Activated CD4-positive, alpha-beta T cell treated with anti-CD3 and anti-CD28 coated beads, Interleukin-2, amount 50 U/mL, for 48 hours (primary cell): ENCODE data around the gene GPANK1.
"Not testable (repeated sequence)": the region's sequence is repeated elsewhere in the genome, so short reads cannot be mapped to it uniquely, and the experiment has no call there.

Source experiments
- DNase-seq, 2 experiments: peaks; one replicate each; pipeline ENCODE4 v3.0.0-alpha.2; 2020

The GPANK1 gene

DNA sequence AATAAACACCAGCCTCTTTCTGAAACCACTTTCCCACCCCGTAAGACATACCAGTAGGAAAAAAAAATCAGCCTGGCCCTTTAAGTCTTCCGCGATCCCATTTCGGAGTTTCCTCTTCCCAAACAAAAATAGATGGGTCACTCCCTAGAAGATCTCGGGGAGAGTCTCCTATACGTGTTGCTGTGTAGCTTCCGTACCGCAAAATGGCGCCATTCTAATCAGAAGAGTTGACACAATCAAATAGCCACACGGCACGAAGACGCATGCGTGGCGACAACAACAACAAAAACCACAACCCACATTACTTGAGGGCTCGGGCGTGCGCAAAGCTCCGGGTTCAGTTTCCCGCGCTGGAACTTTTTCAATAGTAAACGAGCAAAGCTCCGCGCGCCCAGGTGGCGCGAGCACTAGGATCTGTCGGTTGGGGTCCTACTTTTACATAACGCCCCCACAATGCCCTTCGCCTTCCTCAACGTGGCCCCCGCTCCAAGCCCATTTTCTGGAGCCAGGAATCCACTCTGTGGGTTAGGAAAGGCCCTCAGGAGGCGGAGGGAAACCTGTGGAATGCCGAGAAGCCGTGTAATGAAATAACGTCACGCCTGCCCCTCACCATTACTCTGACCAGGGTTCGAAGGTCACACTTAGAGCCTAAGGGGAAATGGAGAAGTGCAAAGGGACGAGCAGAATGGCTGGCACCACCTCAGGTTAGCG lies at the start of gene GPANK1:
Gene GPANK1 (minus strand): TSS at position 208 of the 711 bp plus-strand sequence. CDS start 519 bp downstream, outside the sequence.
- peak; percentile 88 to 91 for DNase-seq

DNA sequence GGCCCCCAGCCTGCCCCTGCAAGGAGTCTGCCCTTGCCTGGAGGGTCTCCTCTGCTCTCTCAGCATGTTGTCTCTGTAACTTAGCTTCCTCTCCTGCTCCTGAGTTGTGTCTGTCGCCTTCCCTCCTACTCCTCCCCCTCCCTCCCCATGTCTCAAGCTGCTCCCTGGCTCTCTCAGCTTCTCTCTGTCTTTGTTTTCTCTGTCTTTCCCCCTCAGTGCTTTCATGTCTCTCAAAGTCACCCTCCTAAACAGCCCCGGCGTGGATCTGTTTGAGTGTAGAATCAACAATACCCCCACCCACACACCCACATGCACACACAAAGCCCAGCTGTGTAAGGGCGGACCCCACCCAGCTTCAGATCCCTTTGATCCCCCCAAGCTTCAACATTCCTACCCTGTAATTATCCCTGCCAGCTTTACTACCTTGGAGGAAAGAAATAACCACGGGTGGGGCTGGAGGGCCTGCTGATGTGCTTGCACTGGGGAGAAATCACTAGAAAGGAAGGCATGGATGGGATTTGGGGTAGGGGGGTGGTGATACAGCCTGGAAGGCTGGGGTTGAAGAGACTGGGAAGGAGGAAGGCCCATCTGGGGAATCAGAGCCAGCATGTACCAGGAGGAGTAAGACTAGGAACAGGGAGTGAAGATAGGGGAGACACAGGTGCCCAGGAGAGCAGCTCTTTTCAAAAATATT lies 49.3 kb upstream of the GPANK1 start:
- DNase-seq, result no peak

DNA sequence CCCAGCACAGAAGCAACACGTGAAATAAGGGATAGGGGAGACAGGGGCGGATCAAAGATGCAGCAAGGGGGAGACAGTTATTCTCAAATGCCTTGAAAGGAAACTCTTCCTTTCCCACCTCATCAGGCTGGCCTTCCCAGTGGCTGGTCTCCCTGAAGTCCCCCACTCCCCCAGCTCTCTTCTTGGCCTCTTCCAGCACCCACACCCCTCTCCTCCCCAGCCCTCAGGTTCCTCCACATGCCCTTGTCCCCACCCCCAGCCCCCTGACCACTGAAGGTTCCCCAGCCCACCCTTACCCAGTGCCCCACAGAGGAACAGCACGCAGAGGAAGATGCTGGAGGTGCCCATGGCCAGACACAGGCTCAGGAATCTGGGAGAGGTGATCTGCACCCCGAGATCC lies 48.7 kb upstream of the GPANK1 start:
- no peak for DNase-seq

DNA sequence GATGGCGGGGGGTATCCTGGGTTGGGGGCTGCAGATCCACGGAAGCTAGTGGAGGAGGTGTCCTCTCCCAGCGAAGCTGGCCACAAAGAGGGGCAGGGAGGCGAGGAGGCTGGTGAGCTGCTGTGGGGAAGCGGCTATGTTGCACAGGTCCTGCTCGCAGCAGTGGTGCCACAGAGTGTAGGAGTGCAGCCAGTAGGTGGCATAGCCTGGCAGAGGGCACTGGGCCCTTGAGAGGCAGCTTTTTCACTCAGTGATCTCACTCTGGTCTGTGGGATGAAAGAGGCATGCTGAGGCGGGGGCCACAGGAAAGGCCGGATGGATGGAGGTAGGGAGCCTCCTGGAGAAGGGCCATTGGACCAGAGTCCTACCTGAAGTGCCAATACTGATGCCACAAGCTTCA lies 47.5 kb upstream of the GPANK1 start:
- DNase-seq, result no peak

DNA sequence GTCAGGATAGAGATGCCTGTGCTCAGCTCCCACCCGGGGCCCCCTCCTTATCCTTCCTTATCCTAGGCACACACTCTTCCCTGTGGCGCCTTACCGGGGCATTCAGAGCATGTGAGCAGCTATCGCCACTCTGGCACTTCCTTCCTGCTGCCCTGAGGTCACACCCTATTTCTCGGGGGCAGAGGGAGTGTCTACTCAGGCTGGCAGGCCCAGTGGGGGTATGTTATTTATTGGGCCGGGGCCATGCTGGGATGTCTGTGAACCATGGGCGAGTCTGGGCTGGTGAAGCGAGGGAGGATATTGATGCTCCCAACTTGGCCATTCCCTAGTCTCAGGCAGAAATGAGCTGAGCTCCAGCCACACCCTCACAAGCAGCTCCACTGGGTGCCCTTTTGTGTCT lies 46.4 kb upstream of the GPANK1 start:
- no peak for DNase-seq

DNA sequence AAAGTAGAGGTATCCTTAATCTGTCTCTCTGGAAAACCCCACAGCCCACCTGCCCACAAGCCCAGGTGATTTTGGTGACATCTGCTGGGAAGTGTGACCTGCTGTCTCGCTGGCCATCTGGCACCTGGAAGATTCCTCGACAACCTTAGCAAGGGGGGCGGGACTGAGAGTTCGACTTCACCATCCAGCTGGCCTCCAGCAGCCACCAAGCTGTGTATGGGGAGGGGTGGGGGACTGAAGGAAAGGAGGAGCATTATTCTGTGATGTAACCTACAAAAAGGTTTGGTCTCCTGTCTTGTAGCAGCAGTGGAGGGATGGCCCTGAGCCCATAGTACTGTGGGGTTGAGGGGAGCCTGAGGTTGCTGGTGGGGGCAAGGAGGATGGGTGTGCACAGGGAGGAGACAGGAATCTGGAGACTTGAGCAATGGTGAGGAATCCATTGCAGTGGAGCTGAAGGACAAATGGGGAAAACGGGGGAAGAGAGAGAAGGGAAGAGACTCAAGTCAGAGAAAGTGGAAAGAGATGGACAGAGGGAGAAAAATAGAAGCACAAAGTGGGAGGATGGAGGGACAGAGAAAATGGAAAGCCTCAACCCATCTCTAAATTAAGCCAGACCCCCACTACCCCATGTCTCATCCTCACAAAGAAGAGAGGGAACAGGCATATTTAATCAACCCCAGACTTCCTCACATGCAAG lies 45.9 kb upstream of the GPANK1 start:
- no peak for DNase-seq

DNA sequence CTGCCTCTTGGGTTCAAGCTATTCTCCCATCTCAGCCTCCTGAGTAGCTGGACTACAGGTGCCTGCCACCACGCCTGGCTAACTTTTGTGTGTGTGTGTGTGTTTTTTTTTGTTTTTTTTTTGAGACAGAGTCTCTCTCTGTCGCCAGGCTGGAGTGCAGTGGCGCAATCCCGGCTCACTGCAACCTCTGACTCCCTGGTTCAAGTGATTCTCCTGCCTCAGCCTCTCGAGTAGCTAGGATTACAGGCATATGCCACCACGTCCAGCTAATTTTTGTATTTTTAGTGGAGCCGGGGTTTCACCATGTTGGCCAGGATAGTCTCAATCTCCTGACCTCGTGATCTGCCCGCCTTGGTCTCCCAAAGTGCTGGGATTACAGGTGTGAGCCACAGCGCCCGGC lies 44.4 kb upstream of the GPANK1 start:
- not testable (repeated sequence) for DNase-seq

DNA sequence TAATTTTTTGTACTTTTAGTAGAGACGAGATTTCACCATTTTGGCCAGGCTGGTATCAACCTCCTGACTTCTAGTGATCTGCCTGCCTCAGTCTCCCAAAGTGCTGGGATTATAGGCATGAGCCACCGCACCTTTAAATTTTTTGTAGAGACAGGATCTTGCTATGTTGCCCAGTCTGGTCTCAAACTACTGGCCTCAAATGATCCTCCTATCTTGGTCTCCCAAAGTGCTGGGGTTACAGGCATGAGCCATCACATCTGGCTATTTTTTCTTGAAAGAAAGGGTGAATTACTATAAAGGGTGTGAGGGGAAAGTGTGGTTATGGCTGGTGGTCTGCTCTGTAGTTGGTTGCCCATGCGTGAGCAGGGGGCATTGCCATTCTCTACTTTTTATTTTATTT lies 43.4 kb upstream of the GPANK1 start:
- no peak for DNase-seq

DNA sequence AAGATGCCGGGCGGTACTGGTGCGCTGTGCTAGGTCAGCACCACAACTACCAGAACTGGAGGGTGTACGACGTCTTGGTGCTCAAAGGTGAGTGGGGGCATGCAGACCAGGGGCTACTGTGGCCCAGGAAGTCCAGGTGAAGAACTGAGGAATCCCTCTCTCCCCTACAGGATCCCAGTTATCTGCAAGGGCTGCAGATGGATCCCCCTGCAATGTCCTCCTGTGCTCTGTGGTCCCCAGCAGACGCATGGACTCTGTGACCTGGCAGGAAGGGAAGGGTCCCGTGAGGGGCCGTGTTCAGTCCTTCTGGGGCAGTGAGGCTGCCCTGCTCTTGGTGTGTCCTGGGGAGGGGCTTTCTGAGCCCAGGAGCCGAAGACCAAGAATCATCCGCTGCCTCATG lies 42.9 kb upstream of the GPANK1 start:
- DNase-seq, result no peak

DNA sequence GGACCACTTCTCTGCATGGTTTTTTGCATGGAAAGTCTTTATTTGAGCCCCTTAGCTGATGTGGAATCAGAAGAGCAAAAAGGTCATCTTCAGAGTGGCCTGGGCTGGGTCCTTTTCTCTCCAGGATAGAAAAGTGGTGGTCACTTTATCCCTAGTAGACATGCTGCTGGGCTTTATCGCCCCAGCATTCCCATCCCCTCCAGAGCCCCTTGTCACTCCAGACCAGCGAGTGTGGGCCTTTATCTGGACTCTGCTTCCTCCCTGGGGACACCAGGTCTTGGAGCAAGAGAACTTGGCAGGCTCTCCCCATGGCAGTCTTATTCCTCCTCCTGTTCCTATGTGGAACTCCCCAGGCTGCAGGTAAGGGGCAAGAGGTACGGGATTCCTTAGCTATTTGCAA lies 41.8 kb upstream of the GPANK1 start, which contains the start of gene LY6G6F:
Gene LY6G6F (plus strand): TSS at position 268 of the 400 bp plus-strand sequence. CDS start 41 bp downstream, at position 309.
- no peak for DNase-seq

DNA sequence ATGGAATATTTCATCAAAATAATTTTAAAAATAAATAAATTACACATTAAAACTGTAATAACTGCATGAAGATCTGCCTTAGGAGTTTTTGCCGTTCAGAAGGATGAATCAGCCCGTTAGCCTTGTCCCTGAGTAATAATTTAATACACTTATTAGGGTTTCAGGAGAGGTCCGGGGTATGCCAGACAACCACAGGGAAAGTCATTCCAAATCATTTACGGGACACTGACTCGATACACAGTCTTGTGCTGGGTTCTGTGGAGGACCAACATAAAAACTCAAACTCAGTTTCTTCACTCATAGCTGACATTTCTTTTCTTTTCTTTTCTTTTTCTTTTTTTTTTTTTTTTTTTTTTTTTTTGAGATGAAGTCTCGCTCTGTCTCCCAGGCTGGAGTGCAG lies 41.1 kb upstream of the GPANK1 start:
- DNase-seq, result no peak

DNA sequence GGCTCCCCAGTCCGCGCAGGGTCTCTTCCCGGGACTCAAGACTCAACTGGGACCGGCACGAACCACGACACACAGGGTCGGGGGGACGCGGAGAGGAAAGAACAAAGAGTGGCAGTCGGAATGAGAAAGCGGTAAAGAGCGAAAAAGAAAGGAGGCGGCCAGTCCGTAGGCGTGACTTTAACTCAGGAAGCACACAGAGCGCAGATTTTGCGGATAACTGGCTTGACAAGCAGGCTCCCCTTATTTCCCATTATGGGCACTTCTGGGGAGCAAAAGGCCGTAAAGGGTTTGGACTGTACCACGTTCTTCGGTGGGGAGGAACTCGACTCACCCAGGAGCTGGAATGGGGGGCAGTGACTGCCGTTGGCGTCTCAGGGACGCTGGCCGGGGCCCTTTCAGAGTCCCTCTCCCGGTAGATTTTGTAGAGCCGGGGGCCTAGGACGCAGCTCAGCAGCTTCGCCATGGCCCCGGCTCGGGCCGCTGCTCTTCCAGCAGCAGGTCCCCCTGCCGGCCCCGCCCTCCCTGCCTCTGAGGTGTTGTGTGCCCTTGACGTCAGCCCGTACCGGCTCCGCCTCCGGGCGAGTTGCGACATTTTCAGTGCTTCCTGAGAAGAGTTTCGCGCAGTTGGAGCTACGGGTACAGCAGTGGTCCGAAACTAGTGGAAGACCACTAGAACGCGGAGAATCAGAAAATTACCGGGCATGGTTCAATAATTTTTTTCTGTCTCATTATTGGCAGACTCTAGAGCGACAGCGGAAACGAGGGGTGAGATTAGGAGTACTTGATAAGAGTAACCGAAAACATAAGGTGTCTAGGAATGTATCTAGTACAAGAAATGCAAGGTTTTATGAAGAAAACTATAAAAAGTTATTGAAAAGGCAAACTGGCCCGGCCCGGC lies 38.3 kb upstream of the GPANK1 start, which contains the start of gene ABHD16A:
Gene ABHD16A (minus strand): TSS at position 506 of the 898 bp plus-strand sequence. CDS start 43 bp downstream, at position 463.
- DNase-seq, result peak; percentile 98 to 99

DNA sequence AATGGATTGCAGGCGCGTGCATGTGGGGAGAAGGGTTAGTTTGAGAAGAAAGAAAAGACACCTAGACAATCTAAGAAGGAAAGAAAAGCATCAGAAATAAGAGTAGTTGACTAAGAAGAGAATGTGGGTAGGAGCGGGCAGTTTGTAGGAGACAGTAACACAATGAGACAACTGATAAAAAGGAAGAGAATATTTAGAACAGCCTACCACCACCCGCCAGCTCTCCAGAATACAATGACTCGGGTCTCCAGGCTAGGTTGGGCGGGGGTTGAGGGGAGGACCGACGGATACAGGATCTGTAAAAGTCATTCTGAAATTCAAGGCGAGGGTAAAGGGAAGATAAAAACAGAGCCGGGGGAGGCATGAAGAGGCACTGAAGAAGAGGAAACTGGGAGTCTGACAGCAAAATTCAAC lies 37.6 kb upstream of the GPANK1 start:
- DNase-seq, result peak; percentile 44 to 51

DNA sequence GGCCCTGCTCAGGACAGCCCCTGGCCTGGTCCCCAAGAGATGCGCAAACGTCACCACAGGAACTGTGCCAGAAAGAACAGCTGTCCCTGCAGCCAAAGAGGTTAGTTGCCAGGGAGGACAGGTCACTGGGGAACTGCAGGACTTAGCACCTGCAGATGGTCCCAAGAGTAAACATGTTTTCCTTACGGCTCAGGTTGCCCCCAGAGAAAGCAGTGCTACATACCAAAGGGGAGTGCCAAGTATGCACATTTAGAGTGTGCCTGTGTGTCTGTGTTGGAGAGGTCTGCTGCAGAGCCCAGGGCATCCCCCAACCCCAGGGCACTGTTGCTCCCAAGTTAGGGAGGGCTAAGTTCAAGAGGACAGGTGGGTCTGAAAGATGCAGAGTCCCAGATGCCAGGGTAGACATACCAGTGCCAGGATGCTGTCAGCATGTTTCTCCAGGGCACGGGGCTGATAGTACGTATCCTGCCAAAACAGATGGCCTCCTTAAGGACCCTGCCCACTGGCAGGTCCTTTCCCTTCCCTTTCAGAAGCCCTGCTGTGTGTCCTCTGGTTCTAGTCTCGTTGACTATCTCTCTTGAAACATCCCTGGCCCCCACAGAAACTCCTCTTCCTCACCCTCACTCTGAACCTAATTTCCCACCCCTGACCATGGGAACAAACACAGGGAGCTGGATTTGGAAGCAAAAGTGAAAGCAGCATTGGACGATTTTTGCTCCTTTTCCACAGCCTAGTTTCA lies 37.0 kb upstream of the GPANK1 start:
- no peak for DNase-seq

DNA sequence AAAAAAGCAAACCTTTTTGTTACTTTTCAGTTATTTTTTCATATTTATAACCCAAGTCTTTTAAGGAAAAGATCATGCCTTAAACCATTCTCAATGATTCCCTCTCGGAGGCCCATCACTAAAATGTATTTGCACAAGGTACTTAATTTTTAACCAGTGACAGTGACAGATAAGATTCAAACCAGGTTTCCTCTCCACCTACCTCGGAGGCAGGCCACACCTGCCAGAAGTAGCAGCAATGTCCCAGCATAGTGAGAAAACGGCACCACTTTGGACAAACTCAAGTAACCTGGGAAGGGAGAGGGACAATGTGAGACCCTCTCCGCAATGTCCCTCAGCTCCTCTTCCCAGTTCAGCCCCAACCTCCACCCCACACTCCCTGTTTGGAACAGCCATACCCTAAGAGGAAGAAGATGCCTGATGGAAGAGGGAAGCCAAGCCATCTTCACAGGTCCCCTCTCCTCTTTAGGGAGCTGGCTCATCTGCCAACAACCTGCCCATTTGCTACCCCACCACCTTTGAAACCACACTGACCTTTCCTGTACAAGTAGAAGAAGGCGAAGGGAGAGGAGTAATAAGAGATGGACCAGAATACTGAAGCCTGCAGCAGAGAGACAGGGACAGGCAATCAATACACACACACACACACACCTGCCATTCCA lies 36.1 kb upstream of the GPANK1 start:
- no peak for DNase-seq

DNA sequence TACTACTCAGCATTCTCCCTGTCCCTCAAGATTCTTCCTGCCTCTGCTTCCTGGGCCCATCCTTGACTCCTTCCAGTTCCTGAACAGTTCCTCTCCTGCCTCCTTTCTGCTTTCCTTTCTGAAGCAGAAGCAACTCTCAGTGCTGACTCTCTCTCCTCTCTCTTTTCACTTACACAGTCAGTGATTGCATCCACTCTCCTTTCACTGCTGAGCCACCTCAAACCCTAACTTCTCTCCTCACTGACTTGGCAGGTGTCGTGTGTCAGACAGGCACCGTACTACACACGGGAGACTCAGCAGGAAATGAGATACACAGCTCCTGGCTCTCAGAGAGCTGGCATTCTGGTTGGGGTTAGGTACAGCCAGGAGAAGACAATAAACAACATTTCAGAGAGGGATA lies 32.8 kb upstream of the GPANK1 start:
- DNase-seq, result no peak

DNA sequence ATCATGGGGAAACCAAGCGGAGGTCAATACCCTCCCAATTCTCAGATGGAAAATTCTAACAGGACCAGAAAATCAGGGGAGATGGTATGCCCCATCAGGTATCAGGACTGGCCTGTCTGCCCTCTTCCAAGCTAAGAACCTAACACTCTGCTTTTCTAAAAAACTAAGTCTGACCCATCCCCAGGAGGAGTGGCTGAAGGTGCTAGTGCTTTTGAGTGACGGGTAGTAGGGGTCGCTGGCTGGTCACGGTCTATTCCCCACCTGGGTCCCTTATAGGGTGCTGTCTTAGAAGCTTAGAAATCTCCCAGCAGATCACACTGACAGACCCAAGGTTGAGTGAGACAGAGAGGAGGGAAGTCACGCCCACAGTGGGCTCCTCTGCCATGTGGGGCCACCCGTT lies 28.7 kb upstream of the GPANK1 start:
- DNase-seq, result no peak

DNA sequence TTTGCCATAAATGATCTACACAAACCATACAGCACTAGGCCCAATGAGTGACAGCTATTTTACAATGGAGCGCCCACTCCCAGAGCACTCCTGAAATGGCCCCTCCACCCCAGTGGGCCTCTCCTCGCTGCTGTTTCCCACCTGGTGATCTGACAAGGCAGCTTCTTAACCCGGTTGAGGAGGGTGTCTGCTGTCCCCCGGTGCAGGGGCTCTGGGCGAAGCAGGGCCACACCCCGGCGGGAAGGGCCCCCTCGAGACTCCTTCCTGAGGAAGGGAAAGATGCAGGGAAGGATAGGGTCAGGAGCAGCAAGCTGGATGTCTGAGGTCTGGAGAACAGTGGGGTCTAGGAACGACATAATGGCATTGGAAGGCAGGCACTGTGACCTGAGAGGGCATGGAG lies 28.1 kb upstream of the GPANK1 start:
- no peak for DNase-seq

DNA sequence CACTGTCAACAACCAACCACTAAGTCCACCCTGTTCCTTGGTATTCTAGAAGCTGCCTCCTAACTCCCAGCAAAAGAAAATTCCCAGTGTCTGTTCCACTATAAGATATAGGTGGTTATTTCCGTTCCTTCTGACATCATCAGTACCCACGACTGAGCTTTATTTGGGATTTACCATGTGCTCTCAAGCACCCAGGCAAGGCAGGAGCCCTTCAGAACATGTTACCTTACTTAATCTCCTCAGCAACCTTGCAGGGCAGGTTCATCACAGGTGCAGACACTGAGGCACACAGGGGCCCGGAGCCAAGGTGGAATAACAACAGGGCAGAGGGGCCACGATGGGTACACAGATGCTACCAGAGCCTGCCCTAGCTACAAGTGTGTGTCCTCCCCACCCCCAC lies 27.6 kb upstream of the GPANK1 start:
- no peak for DNase-seq

DNA sequence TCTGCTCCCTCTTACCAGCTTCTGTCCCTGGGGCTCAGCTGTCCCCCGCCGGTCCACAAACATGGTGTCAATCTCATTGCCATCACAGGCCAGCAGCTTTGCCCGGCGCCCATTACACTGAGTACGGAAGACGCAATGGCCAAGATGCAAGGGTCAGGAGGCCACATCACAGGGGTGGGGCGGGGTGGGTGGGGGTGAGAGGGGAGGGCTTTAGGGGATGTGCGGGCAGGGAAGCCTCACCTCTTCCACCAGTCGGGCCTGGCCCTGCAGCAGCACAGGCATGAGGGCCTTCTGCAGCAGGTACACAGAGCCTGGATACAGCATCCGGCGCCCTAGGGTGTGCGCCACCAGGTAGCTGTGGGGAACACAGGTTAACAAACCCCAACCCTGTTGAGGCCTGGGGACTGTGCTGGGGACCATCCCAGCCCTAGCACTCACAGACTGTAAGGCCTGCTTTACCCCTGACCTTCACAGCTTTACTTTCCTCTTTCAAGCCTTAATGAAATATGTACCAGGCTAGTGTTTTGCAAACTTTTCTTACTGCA lies 26.8 kb upstream of the GPANK1 start:
- DNase-seq, result no peak

DNA sequence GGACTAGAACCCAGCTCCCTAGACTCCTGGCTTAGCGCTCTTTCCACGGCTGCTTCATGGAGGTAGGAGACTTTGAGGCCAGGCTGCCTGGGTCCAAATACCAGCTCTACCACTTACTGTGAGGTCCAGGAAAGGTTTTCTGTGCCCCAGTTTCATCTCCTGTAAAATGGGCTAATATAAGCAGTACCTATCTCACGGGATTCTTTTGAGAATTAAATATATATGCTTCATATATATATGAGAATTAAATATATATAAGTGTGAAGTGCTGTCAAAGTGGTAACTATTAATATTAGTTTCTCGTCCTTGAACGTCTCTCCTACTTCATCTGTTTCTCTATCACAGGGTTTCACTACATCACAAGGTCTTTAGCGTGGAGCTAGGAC lies 26.3 kb upstream of the GPANK1 start:
- no peak for DNase-seq
